ENCODE measurements around the gene B3GAT2.

- TF ChIP-seq CTCF (tag by site-specific recombination; IDR thresholded peaks at IDR 0.05) = no peak
- TF ChIP-seq ZNF791 (tag by site-specific recombination; IDR thresholded peaks at IDR 0.05) = no peak
- TF ChIP-seq REST (tag by site-specific recombination; IDR thresholded peaks at IDR 0.05) = no peak
- TF ChIP-seq ZNF398 (tag by site-specific recombination; IDR thresholded peaks at IDR 0.05) = no peak
- TF ChIP-seq ZNF639 (tag by site-specific recombination; IDR thresholded peaks at IDR 0.05) = no peak
- TF ChIP-seq ZNF138 (tag by site-specific recombination; IDR thresholded peaks at IDR 0.05; ENCODE audit: borderline replicate concordance) = no peak
Measured at GRCh38 chr6:70838907-70839285, 118.0 kb downstream of the B3GAT2 start.
